H9 (cell line): ENCODE measurements around the gene PTP4A2. TPM values are rescaled to one million over a fixed set of nuclear protein-coding genes. Genes with fewer than 3 reads are reported as not detected.

Experiments
- DNase-seq: peaks from one replicate; pipeline ENCODE4 v3.0.0-alpha.2; 2017
- H2AFZ ChIP-seq: one replicate; pipeline ENCODE4 v1.6.1; 2013; ENCODE audit warnings: mild to moderate bottlenecking, low read length, control low read depth, moderate library complexity
- H2AK5ac ChIP-seq: 2 replicates; pipeline ENCODE4 v1.6.1; 2013; ENCODE audit warnings: low read length, control low read depth, mixed read lengths; ENCODE audit not compliant: insufficient read length
- H2BK120ac ChIP-seq: one replicate; pipeline ENCODE4 v1.6.1; 2013; ENCODE audit warnings: low read depth, mild to moderate bottlenecking, low read length, control low read depth, inconsistent platforms; ENCODE audit not compliant: poor library complexity, severe bottlenecking
- H2BK12ac ChIP-seq: 2 replicates; pipeline ENCODE4 v1.6.1; 2013; ENCODE audit warnings: low read length, control low read depth, mixed read lengths, low read depth; ENCODE audit not compliant: insufficient read length
- H2BK15ac ChIP-seq: 2 replicates; pipeline ENCODE4 v1.6.1; 2013; ENCODE audit warnings: low read depth, low read length, control low read depth
- H2BK20ac ChIP-seq: one replicate; pipeline ENCODE4 v1.6.1; 2013; ENCODE audit warnings: low read depth, mild to moderate bottlenecking, low read length, control low read depth, inconsistent platforms; ENCODE audit not compliant: poor library complexity, severe bottlenecking
- H2BK5ac ChIP-seq: 2 replicates; pipeline ENCODE4 v1.6.1; 2013; ENCODE audit warnings: low read length, control low read depth, mixed read lengths; ENCODE audit not compliant: insufficient read length
- H3K14ac ChIP-seq: 2 replicates; pipeline ENCODE4 v1.6.1; 2013; ENCODE audit warnings: low read length, control low read depth; ENCODE audit not compliant: insufficient read depth
- H3K18ac ChIP-seq: 2 replicates; pipeline ENCODE4 v1.6.1; 2013; ENCODE audit warnings: low read depth, mild to moderate bottlenecking, mixed read lengths, low read length, control low read depth; ENCODE audit not compliant: insufficient read length
- H3K23ac ChIP-seq: 2 replicates; pipeline ENCODE4 v1.6.1; 2013; ENCODE audit warnings: low read length, control low read depth, mixed read lengths, low read depth; ENCODE audit not compliant: insufficient read length
- H3K23me2 ChIP-seq: 2 replicates; pipeline ENCODE4 v1.6.1; 2013; ENCODE audit warnings: low read depth, mild to moderate bottlenecking, mixed read lengths, low read length, control low read depth; ENCODE audit not compliant: insufficient read length, poor library complexity, severe bottlenecking
- H3K27ac ChIP-seq: 2 replicates; pipeline ENCODE4 v1.5.1; 2013; ENCODE audit warnings: low read length, control low read depth, mixed read lengths, low read depth; ENCODE audit not compliant: insufficient read length
- H3K27me3 ChIP-seq: 2 replicates; pipeline ENCODE4 v1.6.1; 2013; ENCODE audit warnings: low read length, control low read depth, inconsistent platforms; ENCODE audit not compliant: insufficient read depth
- H3K4ac ChIP-seq: 2 replicates; pipeline ENCODE4 v1.6.1; 2013; ENCODE audit warnings: low read depth, mild to moderate bottlenecking, control low read depth, inconsistent platforms, low read length, moderate library complexity
- H3K4me1 ChIP-seq: 2 replicates; pipeline ENCODE4 v1.6.1; 2013; ENCODE audit warnings: low read length, control low read depth, inconsistent platforms; ENCODE audit not compliant: insufficient read depth
- H3K4me2 ChIP-seq: 2 replicates; pipeline ENCODE4 v1.6.1; 2013; ENCODE audit warnings: low read length, control low read depth, mixed read lengths; ENCODE audit not compliant: insufficient read length, insufficient read depth
- H3K56ac ChIP-seq: 2 replicates; pipeline ENCODE4 v1.6.1; 2013; ENCODE audit warnings: low read depth, mild to moderate bottlenecking, mixed read lengths, low read length, control low read depth; ENCODE audit not compliant: insufficient read length
- H3K79me1 ChIP-seq: 2 replicates; pipeline ENCODE4 v1.6.1; 2013; ENCODE audit warnings: low read depth, mild to moderate bottlenecking, moderate library complexity, low read length, control low read depth, inconsistent platforms; ENCODE audit not compliant: insufficient read depth, poor library complexity, severe bottlenecking
- H3K79me2 ChIP-seq: 2 replicates; pipeline ENCODE4 v1.6.1; 2013; ENCODE audit warnings: low read length, control low read depth, inconsistent platforms; ENCODE audit not compliant: insufficient read depth
- H3K9ac ChIP-seq: 2 replicates; pipeline ENCODE4 v1.6.1; 2013; ENCODE audit warnings: low read length, control low read depth, mixed read lengths; ENCODE audit not compliant: insufficient read length; ENCODE audit errors: extremely low read depth
- H3K9me3 ChIP-seq: one replicate; pipeline ENCODE4 v1.6.1; 2013; ENCODE audit warnings: low read depth, low read length, inconsistent platforms; ENCODE audit not compliant: control insufficient read depth
- H3T11ph ChIP-seq: one replicate; pipeline ENCODE4 v1.6.1; 2013; ENCODE audit warnings: mild to moderate bottlenecking, low read length, control low read depth, inconsistent platforms
- H4K20me1 ChIP-seq: one replicate; pipeline ENCODE4 v1.6.1; 2013; ENCODE audit not compliant: control insufficient read depth, insufficient read length, insufficient read depth
- H4K5ac ChIP-seq: 2 replicates; pipeline ENCODE4 v1.6.1; 2013; ENCODE audit warnings: low read depth, mild to moderate bottlenecking, mixed read lengths, low read length, control low read depth; ENCODE audit not compliant: insufficient read length
- H4K8ac ChIP-seq: replicated peaks from 2 replicates; pipeline ENCODE4 v1.6.1; 2013; ENCODE audit warnings: low read length, control low read depth, mixed read lengths, low read depth; ENCODE audit not compliant: insufficient read length
- H4K91ac ChIP-seq: 2 replicates; pipeline ENCODE4 v1.6.1; 2013; ENCODE audit warnings: low read depth, mild to moderate bottlenecking, moderate library complexity, mixed read lengths, low read length, control low read depth; ENCODE audit not compliant: insufficient read length
- H3K27ac Mint-ChIP-seq, 3 experiments: 2 replicates in 2 of 3; 3 replicates in 1 of 3; pipeline ENCODE4 v1.8.0; 2020 to 2021; ENCODE audit warnings: mixed read lengths in 3 of 3, mild to moderate bottlenecking in 1 of 3, moderate library complexity in 1 of 3
- H3K27me3 Mint-ChIP-seq: 2 replicates; pipeline ENCODE4 v1.8.0; 2021; ENCODE audit warnings: low read depth, mild to moderate bottlenecking, moderate library complexity, mixed read lengths
- H3K36me3 Mint-ChIP-seq, 3 experiments: 2 replicates in 2 of 3; 3 replicates in 1 of 3; pipeline ENCODE4 v1.8.0; 2020 to 2021; ENCODE audit warnings: low read depth in 3 of 3, mixed read lengths in 3 of 3; ENCODE audit not compliant: insufficient read depth in 1 of 3
- H3K4me1 Mint-ChIP-seq, 2 experiments: 2 replicates each; pipeline ENCODE4 v1.8.0; 2020; ENCODE audit warnings: mixed read lengths in 2 of 2
- H3K4me3 Mint-ChIP-seq, 2 experiments: 2 replicates in 1 of 2; 3 replicates in 1 of 2; pipeline ENCODE4 v1.8.0; 2020 to 2021; ENCODE audit warnings: mild to moderate bottlenecking in 2 of 2, mixed read lengths in 2 of 2, moderate library complexity in 1 of 2
- H3K9me3 Mint-ChIP-seq, 2 experiments: 2 replicates in 1 of 2; 3 replicates in 1 of 2; pipeline ENCODE4 v1.8.0; 2020; ENCODE audit warnings: mild to moderate bottlenecking in 2 of 2, mixed read lengths in 2 of 2, moderate library complexity in 1 of 2
- CTCF ChIP-seq: fragments of 200-600 bp; sonication (generic); conservative IDR thresholded peaks from 3 replicates; pipeline ENCODE4 v1.8.0; 2021; ENCODE audit warnings: antibody characterized with exemption, mild to moderate bottlenecking
- WGBS: extraction: QIAGEN DNeasy Blood & Tissue Kit; methylation state at CpG from one replicate; pipeline ENCODE4 v1.1.7; 2013; ENCODE audit warnings: missing lambda C conversion rate, low lambda C conversion rate, mixed read lengths; ENCODE audit not compliant: insufficient read length; ENCODE audit errors: extremely low coverage; 5-methylcytosine and 5-hydroxymethylcytosine counted together
- total RNA-seq: library from RNA; stranded (reverse); gene quantifications from 2 replicates; pipeline ENCODE4 v1.2.1, GENCODE V29; 2021

PTP4A2 gene
- total RNA-seq, 1 experiment from 2014 or later: 192 TPM

- H4K8ac ChIP-seq: no peak overlapping the region
- no peak overlapping the region for H2BK15ac ChIP-seq
- Mint-ChIP-seq H3K36me3 (no peaks in the 10 kb centered on the region), H3K27me3 (no peaks in the 10 kb centered on the region), H3K4me3 (no peak overlapping the region), H3K9me3 (no peaks in the 10 kb centered on the region), H3K27ac (no peak overlapping the region), H3K4me1 (peaks cover 20 to 31% of the 10 kb centered on the region in 2 experiments)
- H3K56ac ChIP-seq: no peak overlapping the region
- H3K27ac ChIP-seq: no peak overlapping the region
- no peak overlapping the region for H3K14ac ChIP-seq
- no peak overlapping the region for H3K4ac ChIP-seq
- H4K20me1 ChIP-seq: no peaks in the 10 kb centered on the region
- no peak overlapping the region for H3K18ac ChIP-seq
- no peak overlapping the region for H4K5ac ChIP-seq
- no CpG with 5 or more reads among the region's 9 CpGs for WGBS
- peaks cover 4% of the 10 kb centered on the region; the same call in 1 of the 2 replicates for H3K4me1 ChIP-seq
- no peak overlapping the region for H2AK5ac ChIP-seq
- H3K79me2 ChIP-seq: no peaks in the 10 kb centered on the region
- no peak overlapping the region for H2AFZ ChIP-seq
- no peak overlapping the region for H2BK12ac ChIP-seq
- TF ChIP-seq CTCF: no peak
- H3K79me1 ChIP-seq: no peaks in the 10 kb centered on the region
- no peak overlapping the region for H2BK120ac ChIP-seq
- no peaks in the 10 kb centered on the region for H3K9me3 ChIP-seq
- no peak overlapping the region for H3K23ac ChIP-seq
- H3K27me3 ChIP-seq: no peaks in the 10 kb centered on the region
- H2BK5ac ChIP-seq: no peak overlapping the region
- no peak overlapping the region for H3T11ph ChIP-seq
- H3K9ac ChIP-seq: no peak overlapping the region
- DNase-seq: no peak
- H4K91ac ChIP-seq: no peak overlapping the region
- no peak overlapping the region for H2BK20ac ChIP-seq
- H3K23me2 ChIP-seq: no peaks in the 10 kb centered on the region
- H3K4me2 ChIP-seq: no peak overlapping the region
Measured at GRCh38 chr1:31957701-31958674, 19.8 kb upstream of the PTP4A2 start.
